Fibroblast of lung (primary cell): ENCODE results near the gene MCCD1. TPM values are rescaled to one million over a fixed set of nuclear protein-coding genes. Genes with fewer than 3 reads are reported as not detected.

ENCODE experiments used
- DNase-seq, 2 donors: peaks; one replicate each; pipeline versions ENCODE4 v3.0.0 to v3.0.0-alpha.2; 2010; ENCODE audit warnings: low read depth in 2 of 2
- H2AFZ ChIP-seq: 2 replicates; pipeline ENCODE4 v1.5.1; 2012; ENCODE audit warnings: low read length, control low read depth, inconsistent platforms
- H3K27ac ChIP-seq: 2 replicates; pipeline ENCODE4 v1.5.1; 2011; ENCODE audit warnings: low read length, control low read depth; ENCODE audit not compliant: insufficient read depth
- H3K27me3 ChIP-seq: 2 replicates; pipeline ENCODE4 v1.5.1; 2011; ENCODE audit warnings: mild to moderate bottlenecking, low read length; ENCODE audit not compliant: control insufficient read depth, insufficient read depth
- H3K36me3 ChIP-seq: 2 replicates; pipeline ENCODE4 v1.5.1; 2011; ENCODE audit warnings: low read length; ENCODE audit not compliant: control insufficient read depth, insufficient read depth
- H3K4me1 ChIP-seq: 2 replicates; pipeline ENCODE4 v1.5.1; 2011; ENCODE audit warnings: low read length; ENCODE audit not compliant: control insufficient read depth, insufficient read depth; ENCODE audit errors: extremely low read depth
- H3K4me2 ChIP-seq: 2 replicates; pipeline ENCODE4 v1.5.1; 2011; ENCODE audit warnings: low read length, control low read depth; ENCODE audit not compliant: insufficient read depth; ENCODE audit errors: extremely low read depth
- H3K4me3 ChIP-seq, 4 experiments: fragments of 200-600 bp in 1 of 4; sonication (generic) in 1 of 4; replicated peaks in 1 of 4; 2 replicates each; pipeline ENCODE4 v1.5.1; 2011 to 2016; ENCODE audit warnings: low read length in 4 of 4, low read depth in 3 of 4, mild to moderate bottlenecking in 3 of 4, control low read depth in 2 of 4, inconsistent platforms in 1 of 4, mixed read lengths in 1 of 4; ENCODE audit not compliant: insufficient read depth in 1 of 4; ENCODE audit errors: control extremely low read depth in 1 of 4
- H3K79me2 ChIP-seq: 2 replicates; pipeline ENCODE4 v1.5.1; 2012; ENCODE audit warnings: mild to moderate bottlenecking, low read length, inconsistent platforms; ENCODE audit not compliant: control insufficient read depth, insufficient read depth
- H3K9ac ChIP-seq: 2 replicates; pipeline ENCODE4 v1.5.1; 2011; ENCODE audit warnings: mild to moderate bottlenecking, low read length, control low read depth; ENCODE audit not compliant: insufficient read depth
- H3K9me3 ChIP-seq: 2 replicates; pipeline ENCODE4 v1.5.1; 2012; ENCODE audit warnings: low read depth, low read length; ENCODE audit not compliant: control insufficient read depth, insufficient read depth
- H4K20me1 ChIP-seq: 2 replicates; pipeline ENCODE4 v1.5.1; 2011; ENCODE audit warnings: low read length; ENCODE audit not compliant: control insufficient read depth, insufficient read depth; ENCODE audit errors: extremely low read depth
- CTCF ChIP-seq, 2 donors: IDR thresholded peaks in 1 of 2; conservative IDR thresholded peaks in 1 of 2; 1 replicate in 1 of 2; 2 replicates in 1 of 2; pipeline ENCODE4 v1.5.1; 2011 to 2012; ENCODE audit warnings: low read length in 2 of 2, control low read depth in 1 of 2, inconsistent platforms in 1 of 2, low read depth in 1 of 2, mild to moderate bottlenecking in 1 of 2
- EZH2 ChIP-seq: IDR thresholded peaks from 2 replicates; pipeline ENCODE4 v1.5.1; 2012; ENCODE audit warnings: low read length, control low read depth, mild to moderate bottlenecking; ENCODE audit errors: missing control alignments
- polyA plus RNA-seq, 2 donors: library from polyadenylated mRNA; depleted of rRNA in 1 of 2; stranded (reverse) in 1 of 2; unstranded in 1 of 2; fragments of >200 nt; gene quantifications; 2 replicates each; pipeline ENCODE4 v1.2.1, GENCODE V29; 2011 to 2012; ENCODE audit warnings: missing spikeins in 1 of 2
- total RNA-seq: library from RNA; depleted of rRNA; stranded (reverse); fragments of >200 nt; gene quantifications from 2 replicates; pipeline ENCODE4 v1.2.1, GENCODE V29; 2014

The MCCD1 gene
- total and polyA plus RNA-seq, 2 donors (not counting 1 experiment from before 2014, with no cell fraction given): not detected

- Histone ChIP-seq H3K9ac (no peak overlapping the region), H3K36me3 (no peaks in the 10 kb centered on the region), H3K4me1 (no peaks in the 10 kb centered on the region), H4K20me1 (no peaks in the 10 kb centered on the region), H3K4me2 (no peak overlapping the region), H2AFZ (no peak overlapping the region), H3K79me2 (no peaks in the 10 kb centered on the region), H3K27ac (no peak overlapping the region), H3K4me3 (no peak overlapping the region), H3K27me3 (peaks cover 32% of the 10 kb centered on the region), H3K9me3 (no peaks in the 10 kb centered on the region)
- TF ChIP-seq EZH2 (no peak), CTCF (conservative IDR thresholded peaks at IDR 0.05 in 1 of 2, IDR thresholded peaks at IDR 0.05 in 1 of 2; ENCODE audit: low read depth in 1 of 2, low read length in 2 of 2) (no peak)
- no peak for DNase-seq
Measured at GRCh38 chr6:31573239-31574105, 44.7 kb downstream of the MCCD1 start.

- Histone ChIP-seq H2AFZ (no peak overlapping the region), H3K36me3 (no peaks in the 10 kb centered on the region), H3K4me3 (no peak overlapping the region), H3K79me2 (no peaks in the 10 kb centered on the region), H3K9ac (no peak overlapping the region), H3K4me1 (no peaks in the 10 kb centered on the region), H3K27ac (no peak overlapping the region), H3K4me2 (no peak overlapping the region), H4K20me1 (no peaks in the 10 kb centered on the region), H3K9me3 (no peaks in the 10 kb centered on the region), H3K27me3 (peaks cover 28% of the 10 kb centered on the region)
- no peak for DNase-seq
- TF ChIP-seq EZH2 (no peak), CTCF (conservative IDR thresholded peaks at IDR 0.05 in 1 of 2, IDR thresholded peaks at IDR 0.05 in 1 of 2; ENCODE audit: low read depth in 1 of 2, low read length in 2 of 2) (no peak)
Measured at GRCh38 chr6:31574106-31575061, 45.6 kb downstream of the MCCD1 start.

- no peaks in the 10 kb centered on the region for H3K9me3 ChIP-seq
- no peak for TF ChIP-seq EZH2
- no peak for TF ChIP-seq CTCF (conservative IDR thresholded peaks at IDR 0.05 in 1 of 2, IDR thresholded peaks at IDR 0.05 in 1 of 2; ENCODE audit: low read depth in 1 of 2, low read length in 2 of 2)
- no peak for DNase-seq
- peaks cover 28% of the 10 kb centered on the region for H3K27me3 ChIP-seq
- H3K4me2 ChIP-seq: no peak within 1 kb of the TSS
- no peak within 1 kb of the TSS for H3K27ac ChIP-seq
- no peaks in the 10 kb centered on the region for H3K4me1 ChIP-seq
- H3K79me2 ChIP-seq: no peaks in the 10 kb centered on the region
- no peaks in the 10 kb centered on the region for H3K36me3 ChIP-seq
- H4K20me1 ChIP-seq: no peaks in the 10 kb centered on the region
- no peak within 1 kb of the TSS for H2AFZ ChIP-seq
- H3K9ac ChIP-seq: no peak within 1 kb of the TSS
- H3K4me3 ChIP-seq: no peak within 1 kb of the TSS
Measured at GRCh38 chr6:31575335-31575901, 46.7 kb downstream of the MCCD1 start, which contains the start of gene TNF. Gene TNF, plus strand, starts transcription at chr6:31575565. Its CDS starts 177 bp downstream, at chr6:31575742.
